Panc1 (cell line): ENCODE data around the gene FNDC11. TPM values are rescaled to one million over a fixed set of nuclear protein-coding genes. Genes with fewer than 3 reads are reported as not detected.

Experiments
- ATAC-seq: fragments of 200-7000 bp; cut with Tn5 transposase; 2 replicates; pipeline ENCODE4 v1.9.1; 2020; ENCODE audit warnings: mild to moderate bottlenecking, moderate library complexity
- BruUV-seq: library from RNA; stranded (reverse); fragments of 400-500 nt; replicated peaks from 2 replicates; lab custom pipeline; 2021; lab: Mats Ljungman, UMichigan
- CTCF ChIA-PET: fragments of 300-600 bp; sonication (Branson Sonifier 250); formaldehyde crosslinking; loops from one replicate; lab custom pipeline; 2022; ENCODE audit warnings: antibody characterized with exemption; lab: Charles Lee
- POLR2A ChIA-PET: fragments of 300-600 bp; sonication (Branson Sonifier 250); formaldehyde crosslinking; loops from one replicate; lab custom pipeline; 2022; ENCODE audit warnings: antibody characterized with exemption; lab: Charles Lee
- DNase-seq: peaks from one replicate; pipeline ENCODE4 v3.0.0-alpha.2; 2010; ENCODE audit warnings: low read depth, low spot score
- H3K27ac ChIP-seq: 2 replicates; pipeline ENCODE4 v1.5.1; 2011; ENCODE audit warnings: mild to moderate bottlenecking, low read length, inconsistent platforms
- H3K27me3 ChIP-seq: fragments of 200-500 bp; sonication (Bioruptor generic); 2 replicates; pipeline ENCODE4 v1.6.0; 2014; ENCODE audit warnings: low read length, inconsistent platforms; ENCODE audit not compliant: control insufficient read depth, insufficient read depth
- H3K36me3 ChIP-seq: fragments of 200-500 bp; sonication (Bioruptor generic); 2 replicates; pipeline ENCODE4 v1.5.1; 2014; ENCODE audit warnings: inconsistent platforms, mild to moderate bottlenecking, low read length, moderate library complexity; ENCODE audit not compliant: control insufficient read depth, insufficient read depth
- H3K4me1 ChIP-seq: 2 replicates; pipeline ENCODE4 v1.5.1; 2011; ENCODE audit warnings: inconsistent platforms, mild to moderate bottlenecking, low read length, moderate library complexity; ENCODE audit not compliant: control insufficient read depth, insufficient read depth
- H3K4me3 ChIP-seq, 2 experiments: 2 replicates each; pipeline ENCODE4 v1.5.1; 2011 to 2012; ENCODE audit warnings: low read depth in 2 of 2, low read length in 2 of 2, mild to moderate bottlenecking in 2 of 2, inconsistent platforms in 1 of 2, moderate library complexity in 1 of 2
- H3K9me3 ChIP-seq: fragments of 200-500 bp; sonication (Bioruptor generic); 2 replicates; pipeline ENCODE4 v1.5.1; 2014; ENCODE audit warnings: low read depth, mild to moderate bottlenecking, inconsistent platforms, low read length, moderate library complexity; ENCODE audit not compliant: control insufficient read depth, insufficient read depth
- POLR2AphosphoS5 ChIP-seq: IDR thresholded peaks from 2 replicates; pipeline ENCODE4 v1.6.1; 2012; ENCODE audit warnings: mild to moderate bottlenecking, low read depth, low read length, moderate library complexity
- SIN3A ChIP-seq: IDR thresholded peaks from 2 replicates; pipeline ENCODE4 v1.6.1; 2012; ENCODE audit warnings: low read depth, mild to moderate bottlenecking, low read length, moderate library complexity, borderline replicate concordance; ENCODE audit not compliant: insufficient read depth
- TCF7L2 ChIP-seq: IDR thresholded peaks from 2 replicates; pipeline ENCODE4 v1.6.1; 2011; ENCODE audit warnings: mild to moderate bottlenecking, low read depth, low read length, inconsistent platforms
- in situ Hi-C: cut with HindIII; loops from 2 replicates; pipeline ENCODE4 v1.10.0; 2016; ENCODE audit warnings: low sequenced_read_pairs, low pct_unique_long_range_greater_than_20kb
- intact Hi-C: fragments of 100-400 bp; cut with micrococcal nuclease; formaldehyde crosslinking; loops from one replicate; pipeline ENCODE4 v1.10.0; 2022; ENCODE audit not compliant: unreplicated experiment
- total RNA-seq: library from RNA; stranded (reverse); gene quantifications from one replicate; pipeline ENCODE4 v1.2.1, GENCODE V29; 2021; ENCODE audit not compliant: unreplicated experiment
- TF ChIP-seq, protein P1 (sequence below), 2 experiments: IDR thresholded peaks; 2 replicates each; pipeline ENCODE4 v1.6.1; 2011 to 2012; ENCODE audit warnings: low read depth in 2 of 2, control low read depth in 1 of 2, low read length in 1 of 2, mild to moderate bottlenecking in 1 of 2, moderate library complexity in 1 of 2; ENCODE audit not compliant: insufficient read depth in 1 of 2
- TF ChIP-seq, protein P2 (sequence below): fragments of 450-650 bp; IDR thresholded peaks from 2 replicates; pipeline ENCODE4 v1.5.1; 2017; ENCODE audit warnings: mild to moderate bottlenecking

The FNDC11 gene
- total RNA-seq, 1 experiment from 2014 or later: 1.3 TPM

DNA sequence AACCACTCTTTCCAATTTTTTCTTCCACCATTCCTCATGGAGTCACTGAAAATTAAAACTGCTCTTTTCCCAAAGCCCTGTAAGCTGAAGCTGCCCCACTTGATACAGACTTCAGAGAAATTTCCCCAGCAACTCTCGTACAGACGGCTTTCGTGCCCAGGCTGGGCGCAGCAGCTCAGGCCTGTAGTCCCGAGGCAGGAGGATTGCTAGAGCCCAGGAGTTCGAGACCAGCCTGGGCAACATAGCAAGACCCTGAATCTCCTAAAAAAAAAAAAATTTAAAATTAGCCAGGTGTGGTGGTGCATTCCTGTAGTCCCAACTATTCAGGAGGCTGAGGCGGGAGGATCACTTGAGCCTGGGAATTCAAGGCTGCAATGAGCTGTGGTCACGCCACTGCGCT is 26.8 kb upstream of the FNDC11 start:
- Histone ChIP-seq H3K36me3 (no peaks in the 10 kb centered on the region), H3K27me3 (no peaks in the 10 kb centered on the region), H3K4me3 (no peak overlapping the region), H3K27ac (no peak overlapping the region), H3K9me3 (no peaks in the 10 kb centered on the region), H3K4me1 (no peaks in the 10 kb centered on the region; the same call in 1 of the 2 replicates)
- ATAC-seq (no peak), DNase-seq (no peak)
- in situ Hi-C loops (no loop called here), intact Hi-C loops (no loop called here)
- ChIA-PET CTCF (interaction anchor here (0.6 kb wide), 1 partner anchor 62 kb away, joined by 3 read pairs; no protein-coding TSS in a partner anchor), POLR2A (interaction anchor here (0.7 kb wide), 1 partner anchor 19 kb away, joined by 4 read pairs; no protein-coding TSS in a partner anchor)
- TF ChIP-seq TCF7L2: no peak
- TF ChIP-seq POLR2AphosphoS5: 0 out of 2 replicates have a peak, but pooled peaks have one; percentile 11
- no TSS peak for BruUV-seq

DNA sequence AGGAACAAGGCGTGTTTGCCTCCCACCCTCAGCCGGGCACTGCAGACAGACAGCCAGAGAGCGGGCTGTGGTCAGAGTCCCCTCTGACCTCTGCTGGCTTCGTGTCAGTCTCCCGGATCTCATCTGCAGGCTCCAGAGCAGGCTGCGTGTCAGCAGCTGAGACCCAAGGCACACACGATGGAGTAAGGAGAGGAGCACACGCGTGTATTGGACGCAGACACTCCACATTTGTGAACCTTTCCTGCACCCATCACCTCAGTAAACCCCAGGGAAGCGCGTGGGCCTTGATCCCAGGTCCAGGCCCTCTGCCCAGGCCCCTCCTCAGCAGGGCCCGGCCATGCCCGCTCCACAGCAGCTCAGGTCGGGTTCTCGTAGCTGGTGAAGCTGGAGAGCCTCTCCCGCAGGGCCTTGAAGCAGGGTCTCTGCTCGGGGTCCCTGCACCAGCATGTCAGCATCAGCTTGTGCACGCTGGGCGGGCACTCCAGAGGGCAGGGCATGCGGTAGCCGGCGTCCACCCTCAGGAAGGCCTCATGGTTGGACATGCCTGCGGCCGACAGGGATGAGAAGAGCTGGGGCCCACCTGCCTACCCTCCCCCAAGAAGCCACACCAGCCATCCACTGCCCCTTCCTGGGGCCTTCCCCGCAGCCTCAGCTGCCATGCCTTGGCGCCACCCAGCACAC is 24.6 kb upstream of the FNDC11 start:
- ChIA-PET CTCF (no interaction called here), POLR2A (no interaction called here)
- peak; percentile 13; the same call in 1 of the 2 replicates for ATAC-seq
- BruUV-seq: no TSS peak
- no peak overlapping the region for H3K27ac ChIP-seq
- no peaks in the 10 kb centered on the region for H3K9me3 ChIP-seq
- no peak for TF ChIP-seq SIN3A
- TF ChIP-seq, protein P1, sequence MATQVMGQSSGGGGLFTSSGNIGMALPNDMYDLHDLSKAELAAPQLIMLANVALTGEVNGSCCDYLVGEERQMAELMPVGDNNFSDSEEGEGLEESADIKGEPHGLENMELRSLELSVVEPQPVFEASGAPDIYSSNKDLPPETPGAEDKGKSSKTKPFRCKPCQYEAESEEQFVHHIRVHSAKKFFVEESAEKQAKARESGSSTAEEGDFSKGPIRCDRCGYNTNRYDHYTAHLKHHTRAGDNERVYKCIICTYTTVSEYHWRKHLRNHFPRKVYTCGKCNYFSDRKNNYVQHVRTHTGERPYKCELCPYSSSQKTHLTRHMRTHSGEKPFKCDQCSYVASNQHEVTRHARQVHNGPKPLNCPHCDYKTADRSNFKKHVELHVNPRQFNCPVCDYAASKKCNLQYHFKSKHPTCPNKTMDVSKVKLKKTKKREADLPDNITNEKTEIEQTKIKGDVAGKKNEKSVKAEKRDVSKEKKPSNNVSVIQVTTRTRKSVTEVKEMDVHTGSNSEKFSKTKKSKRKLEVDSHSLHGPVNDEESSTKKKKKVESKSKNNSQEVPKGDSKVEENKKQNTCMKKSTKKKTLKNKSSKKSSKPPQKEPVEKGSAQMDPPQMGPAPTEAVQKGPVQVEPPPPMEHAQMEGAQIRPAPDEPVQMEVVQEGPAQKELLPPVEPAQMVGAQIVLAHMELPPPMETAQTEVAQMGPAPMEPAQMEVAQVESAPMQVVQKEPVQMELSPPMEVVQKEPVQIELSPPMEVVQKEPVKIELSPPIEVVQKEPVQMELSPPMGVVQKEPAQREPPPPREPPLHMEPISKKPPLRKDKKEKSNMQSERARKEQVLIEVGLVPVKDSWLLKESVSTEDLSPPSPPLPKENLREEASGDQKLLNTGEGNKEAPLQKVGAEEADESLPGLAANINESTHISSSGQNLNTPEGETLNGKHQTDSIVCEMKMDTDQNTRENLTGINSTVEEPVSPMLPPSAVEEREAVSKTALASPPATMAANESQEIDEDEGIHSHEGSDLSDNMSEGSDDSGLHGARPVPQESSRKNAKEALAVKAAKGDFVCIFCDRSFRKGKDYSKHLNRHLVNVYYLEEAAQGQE (IDR thresholded peaks at IDR 0.05; ENCODE audit: insufficient read depth in 1 of 2, low read depth in 2 of 2, low read length in 1 of 2): no peak
- no peak for TF ChIP-seq TCF7L2
- no peak for TF ChIP-seq POLR2AphosphoS5
- in situ Hi-C loops (no loop called here), intact Hi-C loops (no loop called here)
- H3K4me3 ChIP-seq: no peak overlapping the region
- no peaks in the 10 kb centered on the region for H3K27me3 ChIP-seq
- no peak for DNase-seq
- H3K36me3 ChIP-seq: no peaks in the 10 kb centered on the region
- H3K4me1 ChIP-seq: no peaks in the 10 kb centered on the region

DNA sequence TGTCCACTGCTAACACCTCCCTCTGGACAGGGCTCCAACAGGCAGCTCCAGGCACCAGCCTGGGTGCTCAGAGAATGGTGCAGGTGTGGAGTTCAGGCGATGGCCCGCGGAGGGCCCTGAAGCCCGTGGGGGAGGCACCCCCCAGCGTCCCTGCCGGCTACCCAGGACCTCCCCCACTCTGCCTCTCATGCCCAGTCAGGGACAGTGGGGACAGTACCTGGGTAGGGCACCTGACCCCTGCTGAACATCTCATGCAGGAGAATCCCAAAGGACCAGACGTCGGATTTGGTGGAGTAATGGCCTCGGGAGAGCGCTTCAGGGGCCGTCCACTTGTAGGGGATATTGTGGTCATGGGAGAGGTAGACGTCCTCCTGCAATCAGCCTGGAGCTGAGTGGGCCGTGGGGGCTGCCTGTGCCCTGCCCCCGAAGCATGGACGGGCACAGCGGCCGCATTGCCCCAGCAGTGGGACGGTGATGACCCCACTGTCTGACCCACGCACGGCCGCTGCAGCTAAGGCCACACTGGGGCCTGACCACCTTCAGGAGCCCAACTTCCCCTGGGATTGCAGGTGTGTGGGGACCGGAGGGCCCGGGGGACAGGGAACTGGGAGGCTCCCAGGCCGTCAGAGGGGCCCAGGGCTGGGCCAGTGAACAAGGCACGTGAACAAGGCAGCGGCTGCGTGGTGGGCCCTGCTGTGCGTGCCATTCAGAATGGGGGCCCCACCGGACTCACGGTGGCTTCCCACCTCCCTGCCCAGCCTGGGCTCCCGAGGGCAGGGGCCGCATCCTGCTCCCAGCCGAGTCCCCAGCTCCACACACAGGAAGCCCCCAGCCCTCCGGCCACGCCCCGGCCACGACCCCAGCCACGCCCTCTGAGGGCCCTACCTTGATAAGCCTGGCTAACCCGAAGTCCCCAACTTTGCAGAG is 23.8 kb upstream of the FNDC11 start:
- no peaks in the 10 kb centered on the region for H3K36me3 ChIP-seq
- H3K4me1 ChIP-seq: no peaks in the 10 kb centered on the region
- H3K27ac ChIP-seq: no peak overlapping the region
- DNase-seq (no peak), ATAC-seq (peak; percentile 24)
- H3K9me3 ChIP-seq: no peaks in the 10 kb centered on the region
- H3K27me3 ChIP-seq: no peaks in the 10 kb centered on the region
- in situ Hi-C loops: loop anchor here (10.0 kb wide), 1 partner anchor 65 kb away; no protein-coding TSS in a partner anchor
- TF ChIP-seq, protein P1 (IDR thresholded peaks at IDR 0.05; ENCODE audit: insufficient read depth in 1 of 2, low read depth in 2 of 2, low read length in 1 of 2): no peak
- no peak for TF ChIP-seq SIN3A
- no peak for TF ChIP-seq POLR2AphosphoS5
- TF ChIP-seq TCF7L2: no peak
- TF ChIP-seq, protein P2, sequence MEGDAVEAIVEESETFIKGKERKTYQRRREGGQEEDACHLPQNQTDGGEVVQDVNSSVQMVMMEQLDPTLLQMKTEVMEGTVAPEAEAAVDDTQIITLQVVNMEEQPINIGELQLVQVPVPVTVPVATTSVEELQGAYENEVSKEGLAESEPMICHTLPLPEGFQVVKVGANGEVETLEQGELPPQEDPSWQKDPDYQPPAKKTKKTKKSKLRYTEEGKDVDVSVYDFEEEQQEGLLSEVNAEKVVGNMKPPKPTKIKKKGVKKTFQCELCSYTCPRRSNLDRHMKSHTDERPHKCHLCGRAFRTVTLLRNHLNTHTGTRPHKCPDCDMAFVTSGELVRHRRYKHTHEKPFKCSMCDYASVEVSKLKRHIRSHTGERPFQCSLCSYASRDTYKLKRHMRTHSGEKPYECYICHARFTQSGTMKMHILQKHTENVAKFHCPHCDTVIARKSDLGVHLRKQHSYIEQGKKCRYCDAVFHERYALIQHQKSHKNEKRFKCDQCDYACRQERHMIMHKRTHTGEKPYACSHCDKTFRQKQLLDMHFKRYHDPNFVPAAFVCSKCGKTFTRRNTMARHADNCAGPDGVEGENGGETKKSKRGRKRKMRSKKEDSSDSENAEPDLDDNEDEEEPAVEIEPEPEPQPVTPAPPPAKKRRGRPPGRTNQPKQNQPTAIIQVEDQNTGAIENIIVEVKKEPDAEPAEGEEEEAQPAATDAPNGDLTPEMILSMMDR: no peak
- ChIA-PET POLR2A (no interaction called here), CTCF (no interaction called here)
- BruUV-seq: no TSS peak
- no peak overlapping the region for H3K4me3 ChIP-seq
- intact Hi-C loops: no loop called here
